HK-2 (cell line): Measurements from ENCODE around the gene POU3F1.
A peak's percentile ranks its signal among the peaks of the same experiment; 100 is the strongest.

ENCODE experiments used
- DNase-seq: peaks from one replicate; pipeline ENCODE4 v3.0.0-alpha.2; 2018; ENCODE audit not compliant: unreplicated experiment

The POU3F1 gene

DNA sequence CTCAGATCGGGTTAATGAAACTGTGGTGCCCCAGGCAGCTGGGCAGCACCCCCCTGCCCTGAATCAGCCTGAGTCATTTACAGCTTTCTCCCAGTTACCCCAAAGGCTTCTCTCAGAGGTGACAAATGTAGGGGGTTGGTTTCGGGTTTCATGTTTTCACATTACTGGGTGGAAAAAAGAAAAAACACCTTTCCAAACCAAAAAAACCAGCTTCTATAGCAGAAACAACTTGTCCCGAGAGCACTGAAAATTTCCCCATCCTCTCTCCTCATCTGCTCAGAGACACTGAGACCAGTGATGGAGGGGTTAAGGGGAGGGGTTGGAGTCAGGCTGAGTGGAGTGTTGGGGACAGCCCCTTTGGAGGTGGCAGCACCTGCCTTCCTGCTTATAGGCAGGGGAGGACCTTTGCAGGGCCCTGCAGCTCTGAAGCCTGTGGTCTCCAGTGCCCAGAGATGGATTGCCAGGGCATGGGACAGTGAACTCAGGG lies 18.4 kb downstream of the POU3F1 start:
- DNase-seq: peak; percentile 39

GRCh38 chr1:38027201-38028104 lies 19.1 kb downstream of the POU3F1 start:
- DNase-seq: no peak

DNA sequence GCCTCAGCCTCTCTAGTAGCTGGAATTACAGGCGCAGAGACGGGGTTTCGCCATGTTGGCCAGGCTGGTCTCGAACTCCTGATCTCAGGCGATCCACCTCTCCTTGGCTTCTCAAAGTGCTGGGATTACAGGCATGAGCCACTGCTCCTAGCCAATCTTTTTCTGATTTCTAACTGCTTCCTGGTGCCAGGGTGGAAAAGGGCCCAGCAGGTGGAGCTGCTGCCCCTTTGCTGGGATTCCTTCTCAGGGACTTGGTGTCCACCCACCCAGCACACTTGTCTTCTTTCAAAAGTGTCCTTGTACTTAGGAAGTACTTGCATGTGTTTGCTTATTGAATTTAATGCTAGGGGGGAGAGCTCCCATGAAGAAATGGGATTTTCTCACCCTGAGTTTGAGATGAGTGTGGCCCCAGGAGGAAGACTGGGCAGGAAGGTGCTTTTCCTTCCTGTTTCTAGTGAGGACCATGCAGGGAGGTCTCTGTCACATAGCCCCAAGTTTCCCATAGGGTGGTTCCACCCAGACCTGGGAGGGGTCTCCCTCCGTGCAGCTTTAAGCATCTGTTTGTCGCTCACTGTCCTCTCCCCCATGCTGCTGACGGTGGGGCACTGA lies 19.9 kb downstream of the POU3F1 start:
- DNase-seq: no peak

- no peak for DNase-seq
These were observed 20.9 kb downstream of the POU3F1 start for GRCh38 chr1:38025664-38026063.

DNA sequence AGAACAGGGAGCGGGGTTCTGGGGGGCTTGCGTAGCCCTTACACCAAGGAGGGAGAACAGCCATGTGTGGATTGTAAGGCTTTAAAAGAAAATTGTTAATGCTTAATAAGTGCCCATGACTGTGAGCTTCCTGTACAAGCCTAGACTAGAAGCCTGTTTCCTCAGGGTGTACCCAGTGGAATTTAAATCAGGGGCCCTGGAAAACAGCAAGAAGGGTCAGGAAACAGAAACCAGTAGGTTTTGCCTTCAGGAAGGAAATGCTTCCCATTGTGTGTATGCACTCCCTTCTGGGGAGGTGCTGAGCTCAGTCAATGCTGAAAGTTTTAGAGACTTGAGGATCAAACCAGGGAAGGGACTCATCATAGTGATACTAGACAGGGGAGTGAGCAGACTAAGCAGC lies 21.4 kb downstream of the POU3F1 start:
- DNase-seq: no peak

DNA sequence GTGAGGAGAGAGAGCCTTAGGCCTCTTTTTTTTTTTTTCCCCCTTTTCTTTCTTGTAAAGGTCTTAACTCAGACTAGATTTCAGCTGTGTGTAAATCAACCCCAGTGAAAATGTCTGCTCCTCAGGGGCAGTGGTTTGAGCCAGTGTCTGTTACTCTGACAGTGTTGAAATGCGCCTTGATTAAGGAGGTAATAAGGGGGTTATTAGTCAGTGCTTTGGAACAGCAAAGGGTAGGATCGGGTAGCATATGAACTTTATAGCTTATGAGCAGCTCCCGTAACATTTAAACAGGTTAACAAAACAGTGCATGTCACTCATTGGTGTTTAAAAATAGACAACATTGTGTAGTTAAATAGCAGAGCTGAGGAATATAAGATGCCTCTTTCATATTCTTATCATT lies 23.8 kb downstream of the POU3F1 start:
- DNase-seq: no peak

DNA sequence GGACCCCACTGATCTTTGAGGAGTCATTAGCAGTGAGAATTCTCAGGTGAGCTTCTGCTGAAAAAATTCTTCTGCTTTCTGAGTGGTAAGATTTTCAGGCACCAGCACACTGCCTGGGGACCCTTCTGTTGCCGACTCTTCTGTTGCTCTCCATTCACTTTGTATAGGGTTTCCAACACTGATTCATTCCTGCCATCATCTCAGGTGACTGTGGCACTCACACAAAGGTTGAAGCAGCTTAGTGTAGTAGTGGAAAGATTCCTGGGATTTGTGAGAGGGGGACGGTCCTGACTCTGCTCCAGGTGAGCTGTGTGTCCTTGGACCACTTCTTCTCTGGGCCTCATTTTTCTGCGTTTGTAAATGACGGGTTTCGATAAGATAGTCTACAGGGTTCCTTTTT lies 24.6 kb downstream of the POU3F1 start:
- no peak for DNase-seq

DNA sequence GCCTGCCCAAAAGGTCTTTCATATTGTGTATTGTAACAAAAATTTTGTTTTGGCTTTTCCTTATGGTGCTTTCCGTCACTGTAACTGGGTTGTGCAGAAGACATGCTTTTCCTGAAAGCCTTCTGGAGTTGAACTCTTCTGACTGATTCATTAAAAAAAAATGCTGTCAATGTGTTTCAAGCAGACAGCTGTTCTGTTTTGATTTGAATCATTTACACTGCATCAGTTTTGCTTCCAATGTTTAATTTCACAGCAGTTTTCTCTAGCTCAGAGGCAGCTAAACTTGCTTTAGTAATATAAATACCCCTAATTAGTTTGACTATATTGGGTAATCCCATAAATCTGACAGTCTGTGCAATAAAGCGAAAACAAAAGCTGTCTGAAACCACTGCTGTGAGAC lies 26.2 kb downstream of the POU3F1 start:
- no peak for DNase-seq

DNA sequence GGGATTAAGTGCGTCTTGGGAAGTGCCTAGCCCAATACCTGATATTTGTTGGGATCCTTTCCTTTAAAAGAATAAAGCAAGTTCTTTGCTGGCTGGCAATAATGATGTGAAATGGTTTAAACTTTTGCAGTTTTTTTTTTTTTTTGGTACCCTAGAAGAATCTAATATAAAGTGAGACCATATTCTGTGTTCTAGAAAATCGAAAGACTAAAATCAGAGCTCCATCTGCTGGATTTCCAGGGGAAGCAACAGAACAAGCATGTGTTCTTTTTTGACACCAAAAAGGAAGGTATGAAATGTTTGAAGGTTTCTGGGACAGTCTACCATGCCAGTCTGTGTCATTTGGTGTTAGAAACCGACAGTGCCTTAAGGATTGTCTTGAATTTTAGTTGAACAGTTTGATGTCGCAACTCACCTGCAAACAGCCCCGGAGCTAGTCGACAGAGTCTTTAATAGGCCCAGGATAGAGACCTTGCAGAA lies 27.7 kb downstream of the POU3F1 start:
- DNase-seq: no peak

DNA sequence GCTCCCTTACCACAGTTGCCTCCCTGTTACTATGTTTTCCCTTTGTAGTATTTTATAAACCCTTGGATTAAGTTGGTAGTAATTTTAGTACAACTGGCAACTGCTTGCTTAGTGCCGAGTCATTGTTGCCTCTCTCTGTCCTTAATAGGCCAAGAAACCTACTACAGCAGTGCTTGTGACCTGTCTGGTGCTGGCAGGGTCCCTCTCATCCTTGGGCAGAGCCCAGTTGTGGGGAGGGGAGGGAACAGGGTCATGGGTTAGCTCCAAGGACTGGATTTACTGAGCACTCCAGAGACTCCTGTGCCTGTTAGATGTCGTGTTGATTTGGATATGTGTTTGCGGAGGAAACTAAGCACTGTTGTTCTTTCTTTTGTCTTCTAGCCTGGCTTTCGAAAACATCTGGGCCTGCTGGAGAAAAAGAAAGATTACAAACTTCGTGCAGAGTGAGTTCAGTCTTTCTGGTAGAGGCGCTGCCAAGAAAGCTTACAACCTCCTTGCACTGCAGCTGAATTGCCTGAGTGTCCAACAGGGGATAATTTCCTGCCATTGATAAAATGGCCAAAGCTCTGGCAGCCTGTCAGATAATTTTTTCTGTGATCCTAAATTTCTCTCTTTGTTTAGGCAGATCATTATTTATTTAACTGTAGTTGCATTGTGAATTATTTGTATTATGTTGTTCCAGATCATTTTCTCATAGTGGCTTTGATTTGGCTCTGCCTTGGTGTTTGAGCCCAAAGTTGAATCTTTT lies 30.4 kb downstream of the POU3F1 start:
- DNase-seq: no peak

DNA sequence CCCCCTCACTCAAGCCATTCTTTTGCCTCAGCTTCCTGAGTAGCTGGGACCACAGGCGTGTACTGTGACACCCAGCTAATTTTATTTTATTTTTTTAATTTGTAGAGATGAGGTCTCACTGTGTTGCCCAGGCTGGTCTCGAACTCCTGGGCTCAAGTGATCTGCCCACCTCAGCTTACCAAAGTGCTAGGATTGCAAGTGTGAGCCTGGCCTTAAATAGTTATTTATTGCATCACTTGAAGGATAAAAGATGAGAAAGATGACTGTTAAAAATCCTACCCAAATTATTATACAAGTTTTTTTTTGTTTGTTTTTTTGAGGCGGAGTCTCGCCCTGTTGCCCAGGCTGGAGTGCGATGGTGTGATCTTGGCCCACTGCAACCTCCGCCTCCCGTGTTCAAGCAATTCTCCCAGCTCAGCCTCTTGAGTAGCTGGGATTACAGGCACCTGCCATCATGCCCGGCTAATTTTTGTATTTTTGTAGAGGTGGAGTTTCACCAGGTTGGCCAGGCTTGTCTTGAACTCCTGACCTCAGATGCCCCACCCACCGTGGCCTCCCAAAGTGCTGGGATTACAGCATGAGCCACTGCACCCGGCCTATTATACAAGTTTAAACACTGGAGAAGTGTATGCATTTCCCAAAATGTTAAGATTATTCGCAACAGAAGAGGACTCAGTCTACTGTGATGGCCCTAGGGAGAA lies 31.7 kb downstream of the POU3F1 start:
- no peak for DNase-seq

GRCh38 chr1:38014171-38014570 lies 32.4 kb downstream of the POU3F1 start:
- DNase-seq: no peak

GRCh38 chr1:38013227-38013622 lies 33.4 kb downstream of the POU3F1 start:
- no peak for DNase-seq

DNA sequence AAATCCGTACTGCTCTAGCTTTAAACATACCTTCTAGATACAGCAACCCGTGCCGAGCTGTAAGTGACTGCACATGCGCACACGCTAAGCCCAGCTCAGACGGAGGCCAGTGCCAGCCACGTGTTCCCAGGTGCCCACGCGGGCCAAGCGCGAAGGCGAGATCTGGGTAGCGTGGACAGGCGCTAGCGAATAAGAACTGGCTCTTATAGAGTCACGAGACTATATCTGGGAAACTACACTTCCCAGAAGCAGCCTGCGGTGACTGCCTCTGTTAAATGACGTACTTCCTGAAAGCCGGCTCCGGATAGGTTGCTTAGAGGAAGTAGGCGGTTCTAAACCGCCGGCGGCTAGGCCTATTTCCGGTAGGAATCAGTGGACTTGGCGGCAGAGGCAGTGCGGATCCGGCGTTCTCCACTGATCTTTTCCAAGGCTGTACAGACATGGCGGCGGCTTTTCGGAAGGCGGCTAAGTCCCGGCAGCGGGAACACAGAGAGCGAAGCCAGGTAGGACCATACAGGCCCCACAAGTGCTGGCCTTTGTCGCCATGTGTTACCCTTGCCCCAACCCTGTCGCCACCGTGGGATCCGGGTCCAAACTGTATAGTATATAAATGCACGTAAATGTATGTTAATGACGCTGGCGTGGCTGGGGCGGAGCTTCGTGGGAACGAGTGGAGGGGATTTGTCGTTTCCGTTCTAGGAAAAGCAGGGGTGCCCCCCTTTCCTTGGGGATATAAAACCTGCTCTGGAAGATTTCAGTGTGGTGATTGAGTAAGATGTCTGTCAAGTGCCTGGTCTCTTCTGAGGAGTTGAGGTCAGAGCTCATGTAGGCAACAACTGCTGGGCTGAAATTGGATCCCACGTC lies 34.0 kb downstream of the POU3F1 start, which contains the start of gene UTP11:
UTP11 (plus strand) TSS at position 372 of the 864 bp plus-strand sequence; CDS start at position 441, 69 bp downstream.
- peak; percentile 96 for DNase-seq

- DNase-seq: no peak
These were observed 36.8 kb downstream of the POU3F1 start for GRCh38 chr1:38009841-38010180.

- DNase-seq: no peak
These were observed 37.3 kb downstream of the POU3F1 start for GRCh38 chr1:38009088-38009840.

DNA sequence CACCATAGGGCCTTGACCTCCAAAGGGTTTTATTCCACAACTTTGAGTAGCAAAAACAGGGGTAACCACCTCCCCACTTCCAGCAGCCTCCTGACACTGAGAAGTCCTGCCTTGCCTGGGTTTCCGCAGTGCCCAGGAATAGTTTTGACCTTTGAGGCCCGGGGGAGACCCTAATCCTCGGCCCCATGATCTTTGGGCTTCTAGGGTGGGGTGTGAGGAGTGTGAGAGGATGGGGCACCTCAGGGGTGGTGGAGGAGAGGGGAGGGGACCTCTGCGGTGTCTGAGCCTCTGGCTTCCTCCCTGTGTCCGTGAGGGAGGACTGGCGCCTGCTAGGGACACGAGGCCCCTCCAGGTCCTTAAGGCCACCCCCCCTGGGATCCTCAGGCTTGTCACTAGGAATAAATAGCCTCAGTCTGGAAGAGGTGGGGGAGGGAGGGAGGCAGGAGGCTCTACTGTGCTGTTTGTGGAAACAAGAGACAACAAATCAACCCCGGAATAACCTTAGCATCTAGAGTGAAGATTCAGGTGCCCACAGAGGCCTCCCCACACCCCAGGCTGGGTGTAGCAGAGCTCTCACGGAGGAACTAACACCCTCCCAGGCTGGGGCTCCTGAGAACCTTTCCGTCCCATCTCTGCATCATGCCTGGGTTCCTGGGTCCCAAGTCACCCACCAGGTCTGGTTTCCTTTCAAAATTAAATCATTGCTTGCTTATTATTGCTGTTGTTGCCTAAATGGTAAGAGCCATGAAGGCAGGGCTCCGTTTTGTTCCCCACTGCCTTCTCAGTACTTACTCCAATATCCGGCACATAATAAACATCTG lies 40.4 kb downstream of the POU3F1 start:
- DNase-seq: no peak

GRCh38 chr1:38005195-38006007 lies 41.2 kb downstream of the POU3F1 start, which contains the start of gene FHL3:
Gene FHL3 (minus strand): TSS chr1:38005514. CDS start chr1:37999412, 6,102 bp downstream.
- DNase-seq: peak; percentile 74
